Bronchial epithelial cell (primary cell): ENCODE results near the gene TFCP2L1. TPM values are rescaled to one million over a fixed set of nuclear protein-coding genes. Genes with fewer than 3 reads are reported as not detected.

ENCODE experiments used
- DNase-seq: peaks from one replicate; pipeline ENCODE4 v3.0.0-alpha.2; 2010; ENCODE audit warnings: low read depth
- FAIRE-seq: peaks from 2 replicates; lab custom pipeline; 2011; peaks lifted over from hg19 to GRCh38; lab: Jason Lieb, UNC
- H3K27me3 ChIP-seq: 2 replicates; pipeline ENCODE4 v1.5.1; 2011; ENCODE audit warnings: low read length; ENCODE audit not compliant: control insufficient read depth, insufficient read depth
- H3K36me3 ChIP-seq: 2 replicates; pipeline ENCODE4 v1.5.1; 2011; ENCODE audit warnings: low read length; ENCODE audit not compliant: control insufficient read depth, insufficient read depth
- H3K4me3 ChIP-seq: 2 replicates; pipeline ENCODE4 v1.5.1; 2011; ENCODE audit warnings: mild to moderate bottlenecking, low read depth, low read length, control low read depth
- CTCF ChIP-seq: IDR thresholded peaks from 2 replicates; pipeline ENCODE4 v1.5.1; 2011; ENCODE audit warnings: mild to moderate bottlenecking, moderate library complexity, low read length, control low read depth, inconsistent platforms; ENCODE audit not compliant: insufficient read depth, severe bottlenecking
- total RNA-seq: library from RNA; depleted of rRNA; stranded (reverse); fragments of >200 nt; gene quantifications from 2 replicates; pipeline ENCODE4 v1.2.1, GENCODE V29; 2014

Gene TFCP2L1
- total RNA-seq, 1 donor from 2014 or later = 5.5 TPM

GRCh38 chr2:121245120-121245820, 39.7 kb downstream of the TFCP2L1 start:
- DNase-seq = no peak
- Histone ChIP-seq H3K4me3 (no peak overlapping the region), H3K36me3 (peaks cover 15% of the 10 kb centered on the region), H3K27me3 (no peaks in the 10 kb centered on the region)
- TF ChIP-seq CTCF = no peak
- no peak for FAIRE-seq

- DNase-seq (no peak), FAIRE-seq (no peak)
- no peak for TF ChIP-seq CTCF
- H3K36me3 ChIP-seq = peaks cover 15% of the 10 kb centered on the region
- no peak overlapping the region for H3K4me3 ChIP-seq
- H3K27me3 ChIP-seq = no peaks in the 10 kb centered on the region
Measured at GRCh38 chr2:121244616-121245015, 40.4 kb downstream of the TFCP2L1 start.

GRCh38 chr2:121243821-121244460, 41.1 kb downstream of the TFCP2L1 start:
- no peak for FAIRE-seq
- no peak for TF ChIP-seq CTCF
- no peak overlapping the region for H3K4me3 ChIP-seq
- peaks cover 16% of the 10 kb centered on the region for H3K36me3 ChIP-seq
- DNase-seq = no peak
- no peaks in the 10 kb centered on the region for H3K27me3 ChIP-seq

- DNase-seq (no peak), FAIRE-seq (no peak)
- Histone ChIP-seq H3K4me3 (no peak overlapping the region), H3K27me3 (no peaks in the 10 kb centered on the region), H3K36me3 (peaks cover 17% of the 10 kb centered on the region)
- TF ChIP-seq CTCF = no peak
Measured at GRCh38 chr2:121242976-121243375, 42.0 kb downstream of the TFCP2L1 start.

GRCh38 chr2:121242175-121242875, 42.7 kb downstream of the TFCP2L1 start:
- Histone ChIP-seq H3K27me3 (no peaks in the 10 kb centered on the region), H3K4me3 (no peak overlapping the region), H3K36me3 (peaks cover 20% of the 10 kb centered on the region)
- DNase-seq (no peak), FAIRE-seq (peak; percentile 23)
- no peak for TF ChIP-seq CTCF
